ENCODE results near the gene RERE. TPM values are rescaled to one million over a fixed set of nuclear protein-coding genes. Genes with fewer than 3 reads are reported as not detected.

The RERE gene
- total and polyA plus RNA-seq, 11 donors: 53.5 to 236 (median 121) TPM

DNA sequence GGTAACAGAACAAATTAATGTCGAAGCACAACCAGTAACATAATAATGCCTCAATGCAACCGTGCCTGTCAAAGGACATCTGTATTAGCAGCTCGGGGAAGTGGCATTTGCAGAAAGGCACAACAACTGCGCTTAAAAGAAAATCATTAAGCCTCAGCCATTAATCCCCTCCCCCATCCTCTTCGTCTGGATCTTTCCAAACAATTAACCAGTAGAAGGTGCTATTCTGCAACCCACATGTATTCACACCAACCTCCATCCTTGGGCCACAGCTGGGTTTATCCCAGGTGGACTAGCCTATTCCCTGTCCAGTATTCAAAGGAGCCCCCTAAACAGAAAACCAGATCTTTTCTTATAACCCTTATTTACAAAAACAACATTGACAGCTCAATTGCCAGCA is 2.6 kb downstream of the RERE start:
- DNase-seq: peak in 1 of 5 donors; percentile 15
- no peaks in the 10 kb centered on the region for H3K9me3 ChIP-seq
- H3K4me1 ChIP-seq: peaks cover 0 to 53% (median 32%) of the 10 kb centered on the region in 12 donors
- peak overlapping the region in 7 of 12 donors; percentile 21 to 96 (median 94) for H3K27ac ChIP-seq
- ATAC-seq: no peak
- 48 to 59% (median 54%) methylated on average over 5 of the region's 5 CpGs for WGBS, 4 donors
- no peaks in the 10 kb centered on the region for H3K27me3 ChIP-seq
- no peaks in the 10 kb centered on the region for H3K36me3 ChIP-seq
- TF ChIP-seq POLR2A (IDR thresholded peaks at IDR 0.05): no peak
- TF ChIP-seq CTCF (IDR thresholded peaks at IDR 0.05): peak in 6 of 12 donors; percentile 19 to 45 (median 30)
- peak overlapping the region in 2 of 12 donors; percentile 78 to 85 for H3K4me3 ChIP-seq
- intact Hi-C loops (cut with DNase I): loop anchor here in 3 of 10 donors (5.0 kb wide), 2 partner anchors 32 to 42 kb away; no protein-coding TSS in a partner anchor

- intact Hi-C loops (cut with DNase I): loop anchor here in 1 of 10 donors (5.0 kb wide), 1 partner anchor 33 kb away; no protein-coding TSS in a partner anchor
- Histone ChIP-seq H3K4me1 (peaks cover 0 to 53% (median 32%) of the 10 kb centered on the region in 12 donors), H3K4me3 (no peak overlapping the region), H3K9me3 (no peaks in the 10 kb centered on the region), H3K27me3 (no peaks in the 10 kb centered on the region), H3K27ac (peak overlapping the region in 2 of 12 donors; percentile 63 to 96), H3K36me3 (no peaks in the 10 kb centered on the region)
- DNase-seq (no peak), ATAC-seq (no peak)
- TF ChIP-seq CTCF (IDR thresholded peaks at IDR 0.05) (no peak), POLR2A (IDR thresholded peaks at IDR 0.05) (no peak)
Observed at GRCh38 chr1:8813991-8814390, 3.4 kb downstream of the RERE start.

DNA sequence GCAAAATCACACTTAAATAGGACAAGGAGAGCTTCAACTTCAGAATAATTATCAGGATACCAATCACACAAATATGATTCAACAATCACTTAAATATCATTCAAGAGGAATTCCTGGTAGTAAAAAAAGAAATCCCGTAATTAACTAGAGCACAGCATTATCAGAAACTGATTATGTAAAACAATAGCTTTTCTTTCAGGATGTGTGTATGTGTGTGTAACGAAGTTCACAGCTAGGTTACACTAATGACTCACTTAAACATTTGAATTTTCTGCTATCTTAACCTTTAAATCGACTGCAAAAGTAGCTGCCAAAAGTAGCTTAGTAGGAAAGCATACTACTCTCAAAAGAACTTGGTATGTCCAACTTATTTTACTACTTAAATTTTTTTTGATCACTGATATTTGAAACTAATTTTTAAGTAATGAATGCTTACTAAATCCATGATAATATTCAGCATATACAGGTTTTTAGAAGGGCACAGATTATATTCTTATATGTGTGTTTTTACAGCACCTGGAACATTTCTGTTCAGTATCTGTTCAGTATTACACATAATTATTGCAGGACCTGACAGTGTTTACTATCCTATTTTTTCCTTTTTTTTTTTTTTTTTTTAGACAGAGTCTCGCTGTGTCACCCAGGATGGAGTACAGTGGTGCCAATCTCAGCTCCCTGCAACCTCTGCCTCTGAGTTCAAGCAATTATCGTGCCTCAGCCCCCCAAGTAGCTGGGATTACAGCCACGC is 4.2 kb downstream of the RERE start:
- H3K4me1 ChIP-seq: peaks cover 0 to 45% (median 27%) of the 10 kb centered on the region in 12 donors
- 55 to 69% (median 57%) methylated on average over 6 of the region's 6 CpGs for WGBS, 4 donors
- H3K9me3 ChIP-seq: no peaks in the 10 kb centered on the region
- intact Hi-C loops (cut with DNase I): loop anchor here in 1 of 10 donors (5.0 kb wide), 1 partner anchor 34 kb away; no protein-coding TSS in a partner anchor
- no peak overlapping the region for H3K4me3 ChIP-seq
- no peaks in the 10 kb centered on the region for H3K27me3 ChIP-seq
- no peak for DNase-seq
- H3K36me3 ChIP-seq: no peaks in the 10 kb centered on the region
- TF ChIP-seq CTCF (IDR thresholded peaks at IDR 0.05): no peak
- no peak for TF ChIP-seq POLR2A (IDR thresholded peaks at IDR 0.05)
- H3K27ac ChIP-seq: peak overlapping the region in 4 of 12 donors; percentile 21 to 96 (median 44)
- peak in 1 of 4 donors; percentile 8 for ATAC-seq

DNA sequence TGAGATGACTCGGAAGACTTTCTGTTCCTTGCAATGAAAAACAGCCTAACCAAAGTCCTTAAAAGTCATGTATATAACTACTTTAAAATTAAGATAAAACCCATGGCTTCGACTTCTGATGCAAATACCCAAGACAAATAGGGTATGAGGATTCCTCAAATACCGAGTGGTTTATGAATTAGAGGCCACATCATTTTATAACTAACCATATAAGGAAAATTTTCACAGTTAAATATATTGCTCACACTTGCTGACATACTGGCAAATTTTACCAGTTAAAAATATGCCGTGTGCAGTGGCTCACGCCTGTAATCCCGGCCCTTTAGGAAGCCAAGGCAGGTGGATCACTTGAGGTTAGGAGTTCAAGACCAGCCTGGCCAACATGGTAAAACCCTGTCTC is 5.4 kb downstream of the RERE start:
- intact Hi-C loops (cut with DNase I): loop anchor here in 1 of 10 donors (5.0 kb wide), 1 partner anchor 35 kb away; no protein-coding TSS in a partner anchor
- Histone ChIP-seq H3K4me3 (no peak overlapping the region), H3K9me3 (no peaks in the 10 kb centered on the region), H3K27ac (peak overlapping the region in 4 of 12 donors; percentile 21 to 96 (median 44)), H3K36me3 (no peaks in the 10 kb centered on the region), H3K4me1 (peaks cover 0 to 43% (median 27%) of the 10 kb centered on the region in 12 donors), H3K27me3 (no peaks in the 10 kb centered on the region)
- TF ChIP-seq POLR2A (IDR thresholded peaks at IDR 0.05) (no peak), CTCF (IDR thresholded peaks at IDR 0.05) (no peak)
- WGBS, 4 donors: 80 to 96% (median 91%) methylated on average over 6 of the region's 6 CpGs
- DNase-seq (no peak), ATAC-seq (no peak)

All from heart left ventricle (tissue), 16 donors.